ENCODE results near the gene BCL2L2.

The BCL2L2 gene

GRCh38 chr14:23359167-23359626 is 52.6 kb downstream of the BCL2L2 start:
- no peak overlapping the region for H3K4me3 ChIP-seq (ENCODE audit: low read depth, low read length)
- no peak overlapping the region for H3K27ac ChIP-seq (ENCODE audit: low read depth, low read length)
- peaks cover 10% of the 10 kb centered on the region for H3K4me1 ChIP-seq (ENCODE audit: control insufficient read depth, insufficient read depth, low read length)
- no peaks in the 10 kb centered on the region for H3K9me3 ChIP-seq (ENCODE audit: control insufficient read depth, insufficient read depth, low read depth, low read length)
- peaks cover 7% of the 10 kb centered on the region for H3K27me3 ChIP-seq (ENCODE audit: control insufficient read depth, insufficient read depth, low read length)
- no peak overlapping the region for H3K9ac ChIP-seq (ENCODE audit: low read length)
- H3K36me3 ChIP-seq (ENCODE audit: control insufficient read depth, insufficient read depth, low read length): peaks cover 38% of the 10 kb centered on the region

GRCh38 chr14:23359722-23360447 is 53.3 kb downstream of the BCL2L2 start:
- Histone ChIP-seq H3K27ac (ENCODE audit: low read depth, low read length) (no peak overlapping the region), H3K27me3 (ENCODE audit: control insufficient read depth, insufficient read depth, low read length) (peaks cover 1% of the 10 kb centered on the region; the same call in 1 of the 2 replicates), H3K9me3 (ENCODE audit: control insufficient read depth, insufficient read depth, low read depth, low read length) (no peaks in the 10 kb centered on the region), H3K9ac (ENCODE audit: low read length) (no peak overlapping the region), H3K4me3 (ENCODE audit: low read depth, low read length) (no peak overlapping the region), H3K36me3 (ENCODE audit: control insufficient read depth, insufficient read depth, low read length) (peaks cover 38% of the 10 kb centered on the region), H3K4me1 (ENCODE audit: control insufficient read depth, insufficient read depth, low read length) (peaks cover 14% of the 10 kb centered on the region)

GRCh38 chr14:23360496-23360895 is 53.9 kb downstream of the BCL2L2 start:
- no peak overlapping the region for H3K4me3 ChIP-seq (ENCODE audit: low read depth, low read length)
- no peaks in the 10 kb centered on the region for H3K9me3 ChIP-seq (ENCODE audit: control insufficient read depth, insufficient read depth, low read depth, low read length)
- peaks cover 14% of the 10 kb centered on the region for H3K4me1 ChIP-seq (ENCODE audit: control insufficient read depth, insufficient read depth, low read length)
- no peak overlapping the region for H3K27ac ChIP-seq (ENCODE audit: low read depth, low read length)
- H3K27me3 ChIP-seq (ENCODE audit: control insufficient read depth, insufficient read depth, low read length): no peaks in the 10 kb centered on the region
- peaks cover 38% of the 10 kb centered on the region for H3K36me3 ChIP-seq (ENCODE audit: control insufficient read depth, insufficient read depth, low read length)
- H3K9ac ChIP-seq (ENCODE audit: low read length): no peak overlapping the region

- H3K27me3 ChIP-seq (ENCODE audit: control insufficient read depth, insufficient read depth, low read length): no peaks in the 10 kb centered on the region
- H3K9ac ChIP-seq (ENCODE audit: low read length): no peak overlapping the region
- peaks cover 14% of the 10 kb centered on the region for H3K4me1 ChIP-seq (ENCODE audit: control insufficient read depth, insufficient read depth, low read length)
- peaks cover 34% of the 10 kb centered on the region for H3K36me3 ChIP-seq (ENCODE audit: control insufficient read depth, insufficient read depth, low read length)
- H3K4me3 ChIP-seq (ENCODE audit: low read depth, low read length): no peak overlapping the region
- H3K9me3 ChIP-seq (ENCODE audit: control insufficient read depth, insufficient read depth, low read depth, low read length): no peaks in the 10 kb centered on the region
- no peak overlapping the region for H3K27ac ChIP-seq (ENCODE audit: low read depth, low read length)
These were observed 54.7 kb downstream of the BCL2L2 start for GRCh38 chr14:23361320-23361719.

Data from HUES6 (cell line).